HG02852 (cell line): ENCODE measurements around the gene MAGI1.
"Not testable (repeated sequence)": the region's sequence is repeated elsewhere in the genome, so short reads cannot be mapped to it uniquely, and the experiment has no call there.

Experiments
- ATAC-seq: cut with Tn5 transposase; IDR thresholded peaks from one replicate; pipeline ENCODE4 v1.9.1; 2021; ENCODE audit warnings: mild to moderate bottlenecking, moderate library complexity; ENCODE audit not compliant: unreplicated experiment

Gene MAGI1

GRCh38 chr3:65886391-65886790 lies 152.3 kb downstream of the MAGI1 start:
- ATAC-seq = no peak

DNA sequence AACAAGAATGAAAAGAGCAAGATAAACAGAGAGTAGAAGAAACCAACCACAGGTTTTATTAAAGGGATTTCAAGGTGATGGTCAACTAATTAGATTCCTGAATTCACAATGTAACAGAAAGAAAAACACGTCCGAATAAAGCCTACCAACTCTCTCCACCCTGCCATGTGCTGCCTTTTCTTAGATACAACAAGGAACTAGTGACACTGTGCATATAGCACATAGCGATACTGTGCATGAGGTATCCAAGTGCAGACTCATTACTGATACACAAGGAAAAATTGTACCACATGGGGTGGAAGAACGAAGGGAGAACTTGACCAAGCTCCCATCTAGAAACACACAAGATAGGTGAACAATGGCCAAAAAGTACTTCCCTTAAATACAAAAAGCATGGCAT lies 154.6 kb downstream of the MAGI1 start:
- ATAC-seq = no peak

DNA sequence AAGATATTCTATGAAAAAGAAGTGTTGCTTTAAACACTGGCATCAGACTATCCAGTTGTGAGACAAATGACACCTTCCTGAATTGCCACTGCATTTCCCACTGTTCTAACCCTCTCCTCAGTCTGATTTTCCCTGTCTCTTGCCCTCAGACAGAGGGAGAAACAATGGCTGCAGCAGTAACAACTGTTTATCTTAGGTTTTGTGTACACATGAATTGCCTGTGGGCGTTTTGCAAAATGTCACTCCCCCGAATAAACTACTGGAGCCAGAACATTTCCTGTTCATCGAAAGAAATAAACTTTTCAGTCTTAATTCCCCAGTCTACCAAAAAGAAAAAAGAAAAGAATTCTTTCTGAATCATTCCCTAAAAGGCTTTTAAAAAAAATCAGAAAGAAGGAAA lies 155.1 kb downstream of the MAGI1 start:
- no peak for ATAC-seq

- ATAC-seq = no peak
These were observed 158.4 kb downstream of the MAGI1 start for GRCh38 chr3:65880350-65880749.

GRCh38 chr3:65879372-65879771 lies 159.3 kb downstream of the MAGI1 start:
- ATAC-seq = no peak

- ATAC-seq = no peak
These were observed 159.9 kb downstream of the MAGI1 start for GRCh38 chr3:65878831-65879230.

GRCh38 chr3:65877160-65877559 lies 161.6 kb downstream of the MAGI1 start:
- no peak for ATAC-seq

GRCh38 chr3:65876028-65876420 lies 162.7 kb downstream of the MAGI1 start:
- ATAC-seq = no peak

- no peak for ATAC-seq
These were observed 163.2 kb downstream of the MAGI1 start for GRCh38 chr3:65875393-65876027.

DNA sequence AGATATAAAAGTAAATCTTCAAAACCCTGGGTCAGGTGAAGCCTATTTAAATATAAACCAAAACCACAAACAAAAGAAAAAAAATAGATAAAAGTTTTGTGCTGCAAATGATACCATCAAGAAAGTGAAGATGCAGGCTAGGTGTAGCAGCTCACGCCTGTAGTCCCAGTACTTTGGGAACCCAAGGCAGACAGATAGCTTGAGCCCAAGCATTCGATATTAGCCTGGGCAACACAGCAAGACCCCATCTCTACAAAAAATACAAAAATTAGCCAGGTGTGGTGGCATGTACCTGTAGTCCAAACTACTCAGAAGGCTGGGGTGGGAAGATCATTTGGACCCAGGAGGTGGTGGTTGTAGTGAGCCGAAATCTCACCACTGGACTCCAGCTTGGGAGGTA lies 164.8 kb downstream of the MAGI1 start:
- no peak for ATAC-seq

GRCh38 chr3:65873028-65873427 lies 165.7 kb downstream of the MAGI1 start:
- no peak for ATAC-seq

- ATAC-seq = no peak
These were observed 167.2 kb downstream of the MAGI1 start for GRCh38 chr3:65871305-65872141.

- ATAC-seq = no peak
These were observed 168.9 kb downstream of the MAGI1 start for GRCh38 chr3:65869798-65870197.

GRCh38 chr3:65867463-65868210 lies 171.1 kb downstream of the MAGI1 start:
- no peak for ATAC-seq

GRCh38 chr3:65864357-65864904 lies 174.3 kb downstream of the MAGI1 start:
- ATAC-seq = no peak

- ATAC-seq = no peak
These were observed 177.0 kb downstream of the MAGI1 start for GRCh38 chr3:65861718-65862117.

DNA sequence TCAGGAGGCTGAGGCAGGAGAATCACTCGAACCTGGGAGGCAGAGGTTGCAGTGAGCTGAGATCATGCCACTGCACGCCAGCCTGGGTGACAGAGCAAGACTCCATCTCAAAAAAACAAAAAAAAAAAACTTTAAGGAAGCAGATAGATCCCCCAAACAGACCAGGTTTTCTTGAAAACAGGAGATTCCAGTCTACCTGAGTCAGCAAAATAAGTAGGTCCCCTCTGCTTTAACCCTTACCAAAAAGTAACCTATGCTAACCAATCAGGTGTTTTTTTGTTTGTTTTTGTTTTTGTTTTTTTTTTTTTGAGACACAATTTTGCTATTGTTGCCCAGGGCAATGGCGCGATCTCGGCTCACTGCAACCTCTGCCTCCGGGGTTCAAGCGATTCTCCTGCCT lies 179.1 kb downstream of the MAGI1 start:
- ATAC-seq = not testable (repeated sequence)

DNA sequence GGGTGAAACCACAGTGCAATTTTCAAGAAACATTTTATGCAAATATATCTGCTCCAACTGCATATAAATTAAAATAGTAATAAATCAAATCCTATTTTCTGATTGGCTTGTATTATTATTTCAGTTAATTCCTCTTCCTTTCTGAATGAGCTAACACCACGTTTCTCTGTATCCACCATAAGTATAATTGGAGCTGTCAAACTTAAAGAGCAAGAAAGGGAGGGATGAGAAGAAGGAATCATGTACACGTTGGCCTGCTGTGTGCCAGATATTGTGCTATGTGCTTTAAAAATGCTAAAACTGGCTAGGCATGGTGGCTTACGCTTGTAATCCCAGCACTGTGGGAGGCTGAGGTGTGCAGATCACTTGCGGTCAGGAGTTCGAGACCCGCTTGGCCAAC lies 180.0 kb downstream of the MAGI1 start:
- ATAC-seq = no peak

GRCh38 chr3:65857327-65857726 lies 181.4 kb downstream of the MAGI1 start:
- ATAC-seq = no peak

DNA sequence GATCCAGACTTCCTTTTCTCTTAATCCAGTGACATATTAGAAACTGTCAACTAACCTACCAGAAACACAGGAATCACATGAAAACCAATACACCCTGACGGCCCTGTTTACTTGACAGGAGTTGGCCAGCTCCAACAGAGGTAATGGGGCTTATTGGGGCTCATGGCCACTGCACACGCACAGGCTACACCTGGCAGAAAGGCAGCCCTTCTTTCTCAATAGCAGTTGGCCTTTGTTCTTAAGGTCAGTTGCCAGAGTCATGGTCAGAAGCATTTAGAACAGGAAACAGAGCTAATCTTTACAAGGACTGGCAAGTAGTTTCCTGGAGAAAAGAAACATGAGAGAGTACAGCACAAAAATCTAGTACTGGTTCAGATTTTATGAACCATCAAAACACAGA lies 181.8 kb downstream of the MAGI1 start:
- no peak for ATAC-seq

- no peak for ATAC-seq
These were observed 183.2 kb downstream of the MAGI1 start for GRCh38 chr3:65855370-65856100.
